UCSD-AML1 (cell line): ENCODE results near the gene SBF2.
"Not testable (repeated sequence)": the region's sequence is repeated elsewhere in the genome, so short reads cannot be mapped to it uniquely, and the experiment has no call there.

Source experiments
- DNase-seq: peaks from one replicate; lab custom pipeline; 2025; ENCODE audit not compliant: unreplicated experiment; lab: John Stamatoyannopoulos, UW

The SBF2 gene

DNA sequence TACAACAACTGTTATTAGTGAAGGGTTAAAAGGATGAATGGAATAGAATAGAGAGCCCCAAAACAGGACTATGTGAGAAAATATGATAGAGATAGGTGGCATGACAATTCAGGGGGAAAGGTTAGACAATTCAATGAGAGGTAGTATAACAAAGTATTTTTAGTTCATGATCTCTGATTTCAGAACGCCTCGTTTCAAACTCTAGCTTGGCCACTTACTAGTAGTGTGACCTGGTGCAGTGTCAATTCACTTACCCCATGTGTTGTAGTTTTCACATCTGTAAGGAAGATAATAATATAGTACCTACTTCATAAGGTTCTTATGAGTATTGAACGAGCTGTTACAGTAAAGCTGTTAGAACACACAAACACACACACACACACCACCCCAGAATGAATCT is 322.1 kb downstream of the SBF2 start:
- no peak for DNase-seq

DNA sequence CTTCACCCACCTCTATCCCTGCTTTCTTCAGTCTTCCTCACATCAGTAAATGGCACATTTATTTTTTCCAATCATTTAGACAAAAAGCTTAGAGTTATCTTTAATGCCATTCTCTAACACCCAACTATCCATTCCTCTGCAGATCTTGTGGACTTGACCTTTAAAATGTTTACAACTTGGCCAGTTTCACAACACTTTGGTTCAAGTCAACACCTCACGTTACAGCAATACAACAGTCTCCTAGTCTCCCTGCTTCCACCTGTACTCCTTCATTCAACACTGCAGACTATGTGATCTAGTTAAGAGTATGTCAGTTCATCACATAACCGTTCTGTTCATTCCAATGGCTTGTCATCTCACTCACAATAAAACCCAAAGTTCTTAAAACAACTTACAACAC is 325.0 kb downstream of the SBF2 start:
- no peak for DNase-seq

DNA sequence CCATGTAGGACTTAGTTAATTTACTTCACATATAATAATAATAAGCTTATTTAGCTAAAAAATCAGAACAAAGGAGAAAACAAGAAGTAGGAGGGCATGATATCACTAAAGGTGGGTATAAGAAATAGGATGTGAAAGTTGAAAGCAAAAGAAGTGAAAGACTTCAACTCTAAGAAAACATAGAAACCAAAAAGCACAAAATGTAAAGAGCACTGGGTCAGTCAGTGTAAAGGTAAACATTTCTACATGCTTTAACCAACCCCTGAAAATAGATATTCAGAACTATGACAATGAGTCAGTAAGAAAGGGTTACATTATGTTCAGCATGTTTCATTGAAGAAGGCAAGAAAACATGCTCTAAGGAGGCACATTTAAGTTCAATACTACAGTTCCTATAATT is 331.3 kb downstream of the SBF2 start:
- DNase-seq = no peak

DNA sequence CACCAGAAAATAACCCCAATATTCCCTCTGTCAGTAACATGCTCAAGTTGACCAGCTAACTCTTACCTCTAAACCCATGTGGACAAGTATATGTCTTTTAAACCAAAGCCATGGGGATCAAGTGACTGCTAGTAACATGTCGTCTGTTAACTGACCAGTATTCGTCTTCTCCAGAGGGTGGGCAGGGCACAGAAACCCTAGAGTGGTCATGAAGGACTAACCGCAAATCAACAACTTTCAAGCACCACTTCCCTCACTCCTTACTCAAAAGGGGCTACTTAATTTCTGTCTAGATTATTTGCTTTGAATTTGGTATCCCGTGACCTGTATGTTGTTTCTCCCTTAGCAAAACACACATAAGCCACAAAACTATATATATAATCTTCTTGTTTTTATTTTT is 336.9 kb downstream of the SBF2 start:
- DNase-seq = no peak

DNA sequence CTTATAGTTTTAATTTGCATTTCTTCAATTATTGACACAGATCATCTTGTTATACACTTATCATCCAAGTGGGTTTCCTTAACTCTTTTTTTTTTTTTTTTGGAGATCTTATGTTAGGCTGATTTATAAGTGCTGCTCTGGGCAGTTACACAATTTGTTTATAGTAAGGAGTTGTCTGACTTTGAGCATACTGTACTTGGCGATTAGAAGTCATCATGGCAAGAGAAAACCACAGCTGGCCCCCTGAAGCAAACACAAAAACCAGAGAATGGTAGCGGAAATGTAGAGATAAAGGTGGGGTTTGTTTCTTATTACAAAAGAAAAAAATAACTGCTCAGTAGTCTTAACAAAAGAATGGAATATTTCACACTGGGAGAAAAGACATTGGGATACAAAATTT is 337.5 kb downstream of the SBF2 start:
- DNase-seq = no peak

DNA sequence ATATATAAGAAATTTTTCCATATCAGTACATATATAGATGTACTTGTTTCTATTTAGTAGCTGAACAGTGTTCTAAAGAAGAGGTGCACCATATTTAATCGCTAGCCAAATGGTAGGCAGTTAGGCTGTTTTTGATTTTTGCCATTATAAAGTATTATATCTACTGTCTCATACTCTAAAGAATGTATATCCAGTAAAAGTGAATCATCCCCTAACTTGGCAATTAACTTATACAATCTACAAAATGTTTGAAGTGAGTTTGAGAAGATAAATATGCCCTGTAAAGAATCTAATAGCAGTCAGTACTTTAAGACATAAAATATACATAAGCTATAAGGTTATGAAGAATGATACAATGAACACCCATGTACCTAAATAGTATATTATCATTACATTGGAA is 338.6 kb downstream of the SBF2 start:
- no peak for DNase-seq

DNA sequence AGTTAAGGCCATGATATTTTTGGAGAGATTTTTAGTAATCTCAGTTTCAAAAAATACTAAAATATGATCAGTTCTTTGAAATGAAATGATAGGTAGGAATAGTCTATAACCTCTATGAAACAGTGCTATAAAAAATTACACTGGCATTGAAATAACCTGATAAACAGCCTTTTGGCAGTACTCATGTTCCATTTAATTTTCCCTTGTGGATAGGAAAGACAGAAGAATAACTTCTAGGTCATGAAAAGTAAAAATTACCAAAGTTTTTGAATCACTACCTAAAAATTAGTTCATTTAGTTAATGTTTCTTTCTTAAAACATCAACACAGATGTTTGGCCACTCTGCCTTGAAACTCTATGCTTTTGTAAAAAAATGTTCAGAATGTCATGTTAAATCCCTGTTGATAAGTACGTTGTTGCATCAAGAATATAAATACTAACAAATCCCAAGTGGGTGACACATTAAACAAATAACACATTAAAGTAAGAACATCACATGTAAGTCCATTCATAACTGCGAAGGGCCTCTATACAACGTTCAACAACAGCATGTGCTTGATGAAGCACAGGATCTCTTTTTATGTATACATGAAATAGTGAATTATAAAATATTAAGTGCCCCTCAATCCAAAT is 339.9 kb downstream of the SBF2 start:
- no peak for DNase-seq

DNA sequence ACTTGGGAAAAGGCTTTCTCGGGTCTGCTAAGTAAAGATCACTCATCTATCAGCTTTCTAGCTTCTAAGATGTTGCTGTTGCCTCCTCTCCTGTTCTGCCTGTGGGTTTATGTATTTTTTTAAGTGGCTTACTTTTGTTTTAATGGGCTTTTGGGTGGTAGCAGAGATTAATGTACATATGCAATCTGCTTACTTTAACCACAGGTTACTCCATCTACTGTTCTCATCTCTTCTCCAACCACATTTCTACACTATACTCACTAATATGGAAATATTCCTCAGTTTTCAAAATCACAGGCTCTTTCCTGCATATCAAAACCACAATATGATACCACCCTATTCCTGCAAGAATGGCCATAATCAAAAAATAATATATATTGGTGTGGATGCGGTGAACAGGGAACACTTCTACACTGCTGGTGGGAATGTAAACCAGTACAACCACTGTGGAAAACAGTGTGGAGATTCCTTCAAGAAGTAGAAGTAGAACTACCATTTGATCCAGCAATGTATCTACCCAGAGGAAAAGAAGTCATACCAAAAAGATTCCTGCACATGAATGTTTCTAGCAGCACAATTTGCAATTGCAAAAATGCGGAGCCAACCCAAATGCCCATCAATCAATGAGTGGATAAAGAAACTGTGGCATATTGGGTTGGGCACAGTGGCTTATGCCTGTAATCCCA is 341.4 kb downstream of the SBF2 start:
- no peak for DNase-seq

DNA sequence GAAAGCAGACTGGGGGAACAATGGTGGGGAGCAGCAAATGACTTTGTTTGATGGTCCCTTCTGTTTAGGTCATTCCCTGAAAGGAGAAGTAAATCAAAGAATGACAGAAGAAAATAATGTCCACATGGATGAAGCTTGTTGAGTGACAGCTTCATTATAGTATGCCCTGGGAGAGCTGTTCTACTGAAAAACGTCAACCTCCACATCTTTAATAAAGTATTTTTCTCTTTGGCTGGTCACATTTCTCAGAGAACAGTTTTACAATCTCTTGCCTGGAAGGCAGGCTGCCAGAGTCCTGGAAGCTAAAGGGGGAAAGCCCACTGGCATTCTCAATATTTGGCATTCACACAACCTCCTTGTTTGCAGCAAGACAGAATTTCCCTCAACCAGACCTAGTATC is 342.2 kb downstream of the SBF2 start:
- DNase-seq = no peak

DNA sequence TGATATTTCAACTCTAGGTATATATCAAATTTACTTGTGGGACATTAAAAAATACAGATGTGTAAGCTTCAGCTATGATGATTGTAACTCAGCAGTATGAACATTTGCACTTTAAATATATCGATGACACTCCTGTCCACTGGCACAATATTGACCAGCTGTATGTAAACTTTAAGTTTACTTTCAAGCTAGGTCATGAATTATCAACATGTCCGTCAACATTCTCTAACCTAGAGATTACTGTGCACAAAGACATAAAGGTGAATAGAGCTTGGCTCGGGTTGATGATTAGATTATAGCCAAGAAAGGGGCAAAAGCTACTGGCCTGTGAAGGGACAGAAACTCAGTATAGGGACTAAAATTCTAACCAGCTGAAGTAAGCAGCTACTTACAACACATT is 343.6 kb downstream of the SBF2 start:
- no peak for DNase-seq

DNA sequence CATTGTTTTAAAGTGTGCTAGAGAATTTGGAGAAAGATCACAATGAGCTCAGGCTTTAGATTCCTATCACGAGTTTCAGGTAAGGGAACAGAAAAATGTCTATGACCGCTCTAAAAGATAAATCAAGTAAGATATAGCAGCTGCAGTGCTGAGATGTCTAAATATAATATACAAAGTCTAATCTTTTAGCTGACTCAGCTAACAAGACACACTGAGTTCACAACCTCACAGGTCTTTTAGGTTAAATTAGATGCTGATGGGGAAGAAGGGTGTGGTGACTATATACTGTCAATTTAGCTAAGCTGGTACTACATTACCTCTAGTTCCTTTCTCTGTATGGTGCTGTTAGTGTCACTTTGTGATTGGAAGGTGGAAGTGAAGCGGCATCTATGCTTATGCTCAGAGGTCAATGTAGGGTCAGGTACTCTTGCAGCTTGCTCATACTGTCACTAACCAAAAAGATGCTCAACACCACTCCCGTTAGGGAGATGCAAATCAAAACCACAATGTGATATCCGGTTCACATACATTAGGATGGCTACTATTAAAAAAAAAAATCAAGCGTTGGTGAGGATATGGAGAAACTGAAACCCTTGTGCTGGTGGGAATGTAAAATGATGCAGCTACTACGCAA is 346.7 kb downstream of the SBF2 start:
- no peak for DNase-seq

DNA sequence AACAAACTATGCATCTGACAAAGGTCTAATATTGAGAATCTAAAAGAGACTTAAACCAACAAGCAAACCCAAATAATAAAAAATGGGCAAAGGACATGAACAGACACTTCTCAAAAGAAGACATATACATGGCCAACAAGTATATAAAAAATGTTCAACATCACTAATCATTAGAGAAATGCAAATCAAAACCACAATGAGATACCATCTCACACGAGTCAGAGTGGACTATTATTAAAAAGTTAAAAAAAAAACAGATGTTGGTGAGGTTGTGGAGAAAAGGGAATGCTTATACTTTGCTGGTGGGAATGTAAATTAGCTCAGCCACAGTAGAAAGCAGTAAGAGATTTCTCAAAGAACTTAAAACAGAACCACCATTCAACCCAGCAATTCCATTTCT is 348.3 kb downstream of the SBF2 start:
- not testable (repeated sequence) for DNase-seq

DNA sequence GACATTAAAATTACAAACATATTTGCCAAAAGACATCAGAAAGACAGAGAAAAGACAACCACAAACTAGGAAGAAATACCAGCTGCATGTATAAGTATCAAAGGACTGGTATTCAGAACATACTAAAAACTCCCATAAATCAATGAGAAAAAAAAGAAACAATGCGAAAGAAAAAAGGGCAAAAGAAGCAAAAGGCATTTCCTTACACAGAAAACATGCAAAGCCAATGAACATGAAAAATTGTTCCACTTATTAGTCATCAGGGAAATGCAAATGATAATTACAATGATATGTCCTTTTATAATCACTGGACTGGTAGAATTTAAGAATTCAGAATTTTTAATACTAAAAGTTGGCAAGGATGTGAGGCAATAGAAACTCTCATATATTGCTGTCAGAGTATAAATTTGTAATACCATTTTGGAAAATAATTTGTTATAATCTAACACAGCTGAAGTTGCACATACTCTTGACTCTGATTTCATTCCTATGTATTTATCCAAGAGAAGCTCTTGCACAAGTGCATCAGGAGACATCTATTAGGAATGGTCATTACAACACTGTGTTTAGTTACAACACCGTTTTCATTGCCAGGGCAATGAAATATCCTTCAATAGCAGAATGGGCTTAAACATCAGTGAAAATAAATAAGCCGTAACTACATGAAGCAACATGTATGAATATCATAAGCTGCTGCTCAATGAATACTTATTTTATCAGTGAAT is 350.5 kb downstream of the SBF2 start:
- DNase-seq = no peak

DNA sequence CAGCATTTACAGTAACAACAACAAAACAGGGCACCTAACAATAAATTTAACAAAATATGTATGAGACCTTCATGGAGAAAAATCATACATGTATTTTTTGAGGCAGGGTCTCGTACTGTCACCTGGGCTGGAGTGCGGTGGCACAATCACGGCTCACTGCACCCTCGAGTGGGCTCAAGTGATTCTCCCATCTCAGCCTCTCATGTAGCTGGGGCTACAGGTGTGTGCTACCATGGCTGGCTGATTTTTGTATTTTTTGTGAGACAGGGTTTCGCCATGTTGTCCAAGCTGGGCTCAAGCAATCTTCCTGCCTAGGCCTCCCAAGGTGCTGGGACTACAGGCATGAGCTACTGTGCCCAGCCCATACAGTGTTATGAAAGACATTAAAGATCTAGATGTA is 352.0 kb downstream of the SBF2 start:
- no peak for DNase-seq

DNA sequence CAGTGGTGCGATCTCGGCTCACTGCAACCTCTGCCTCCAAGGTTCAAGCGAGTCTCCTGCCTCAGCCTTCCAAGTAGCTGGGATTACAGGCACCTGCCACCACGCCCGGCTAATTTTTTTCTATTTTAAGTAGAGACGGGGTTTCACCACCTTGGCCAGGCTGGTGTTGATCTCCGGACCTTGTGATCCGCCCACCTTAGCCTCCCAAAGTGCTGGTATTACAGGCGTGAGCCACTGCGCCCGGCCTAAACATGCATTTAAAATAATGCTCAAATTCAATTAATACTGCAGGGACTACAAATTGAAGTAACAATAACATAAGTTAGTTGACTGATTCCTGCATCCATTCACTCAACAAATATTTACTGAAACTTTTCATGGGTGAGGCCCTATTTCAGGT is 354.9 kb downstream of the SBF2 start:
- not testable (repeated sequence) for DNase-seq

DNA sequence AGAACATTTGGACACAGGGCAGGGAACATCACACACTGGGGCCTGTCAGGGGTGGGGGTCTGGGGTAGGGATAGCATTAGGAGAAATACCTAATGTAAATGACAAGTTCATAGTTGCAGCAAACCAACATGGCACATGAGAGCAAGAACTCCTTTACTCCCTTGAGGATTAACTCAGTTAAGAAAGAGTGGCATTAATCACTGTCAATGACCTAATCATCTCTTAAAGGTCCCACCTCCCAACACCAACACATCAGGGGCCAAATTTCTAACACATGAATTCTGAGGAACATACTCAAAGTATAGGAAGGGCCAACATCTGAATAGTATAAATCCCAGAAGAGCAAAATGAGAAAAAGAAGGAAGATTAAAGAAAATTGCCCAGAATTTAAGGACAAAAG is 357.3 kb downstream of the SBF2 start:
- no peak for DNase-seq

DNA sequence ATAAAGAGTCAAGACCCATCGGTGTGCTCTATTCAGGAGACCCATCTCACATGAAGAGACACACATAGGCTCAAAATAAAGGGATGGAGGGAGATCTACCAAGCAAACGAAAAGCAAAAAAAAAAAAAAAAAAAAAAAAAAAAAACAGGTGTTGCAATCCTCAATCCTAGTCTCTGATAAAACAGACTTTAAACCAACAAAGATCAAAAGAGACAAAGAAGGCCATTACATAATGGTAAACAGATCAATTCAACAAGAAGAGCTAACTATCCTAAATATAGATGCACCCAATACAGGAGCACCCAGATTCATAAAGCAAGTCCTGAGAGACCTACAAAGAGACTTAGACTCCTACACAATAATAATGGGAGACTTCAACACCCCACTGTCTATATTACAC is 361.2 kb downstream of the SBF2 start:
- DNase-seq = not testable (repeated sequence)

DNA sequence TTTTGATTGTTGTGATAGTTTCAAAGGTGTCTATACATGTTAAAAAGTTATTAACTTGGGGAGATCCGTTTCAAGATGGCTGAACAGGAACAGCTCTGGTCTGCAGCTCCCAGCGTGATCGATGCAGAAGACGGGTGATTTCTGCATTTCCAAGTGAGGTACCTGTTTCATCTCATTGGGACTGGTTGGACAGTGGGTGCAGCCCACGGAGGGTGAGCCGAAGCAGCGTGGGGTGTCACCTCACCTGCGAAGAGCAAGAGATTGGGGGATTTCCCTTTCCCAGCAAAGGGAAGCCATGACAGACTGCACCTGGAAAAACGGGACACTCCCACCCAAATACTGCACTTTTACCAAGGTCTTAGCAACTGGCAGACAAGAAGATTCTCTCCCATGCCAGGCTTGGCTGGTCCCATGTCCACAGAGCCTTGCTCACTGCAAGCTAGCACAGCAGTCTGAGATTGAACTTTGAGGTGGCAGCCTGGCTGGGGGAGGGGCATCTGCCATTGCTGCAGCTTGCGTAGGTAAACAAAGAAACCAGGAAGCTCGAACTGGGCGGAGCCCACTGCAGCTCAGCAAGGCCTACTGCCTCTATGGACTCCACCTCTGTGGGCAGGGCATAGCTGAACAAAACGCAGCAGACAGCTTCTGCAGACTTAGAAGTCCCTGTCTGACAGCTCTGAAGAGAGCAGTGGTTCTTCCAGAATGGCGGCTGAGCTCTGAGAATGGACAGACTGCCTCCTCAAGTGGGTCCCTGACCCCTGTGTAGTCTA is 363.3 kb downstream of the SBF2 start:
- not testable (repeated sequence) for DNase-seq

DNA sequence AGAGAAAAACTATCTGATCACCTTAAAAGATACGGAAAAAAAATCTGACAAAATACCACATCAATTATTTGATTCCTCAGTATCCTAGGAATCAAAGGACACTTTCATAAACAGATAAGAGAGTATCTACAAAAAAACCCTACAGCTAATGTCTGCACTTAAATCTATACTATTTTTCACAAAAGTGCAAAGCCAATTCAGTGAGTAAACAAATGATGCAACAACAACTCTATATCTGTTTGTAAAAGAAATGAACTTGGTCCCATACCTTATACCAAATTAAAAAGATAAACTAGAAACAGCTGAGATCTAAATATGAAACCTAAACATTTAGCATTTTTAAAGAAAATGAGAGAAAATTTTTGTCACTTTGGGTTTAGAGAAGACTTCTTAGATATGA is 366.3 kb downstream of the SBF2 start:
- no peak for DNase-seq

DNA sequence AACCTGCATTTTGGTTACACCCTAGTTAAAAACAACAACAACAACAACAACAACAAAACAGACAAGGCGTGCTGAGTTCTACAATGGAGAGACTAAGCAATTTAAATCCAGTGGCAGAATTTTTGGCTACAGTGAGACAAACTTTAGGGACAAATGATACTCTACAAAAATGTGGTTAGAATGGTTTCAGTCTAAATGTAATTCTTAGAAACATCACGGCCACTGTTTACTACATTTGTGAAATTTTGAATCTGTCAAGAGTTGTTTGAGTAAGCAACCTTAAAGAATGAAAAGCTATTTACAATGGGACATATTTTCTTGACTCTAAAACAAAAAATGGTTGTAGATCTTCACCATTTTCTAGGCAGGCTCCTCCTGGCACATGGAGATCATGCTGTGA is 370.7 kb downstream of the SBF2 start:
- no peak for DNase-seq

DNA sequence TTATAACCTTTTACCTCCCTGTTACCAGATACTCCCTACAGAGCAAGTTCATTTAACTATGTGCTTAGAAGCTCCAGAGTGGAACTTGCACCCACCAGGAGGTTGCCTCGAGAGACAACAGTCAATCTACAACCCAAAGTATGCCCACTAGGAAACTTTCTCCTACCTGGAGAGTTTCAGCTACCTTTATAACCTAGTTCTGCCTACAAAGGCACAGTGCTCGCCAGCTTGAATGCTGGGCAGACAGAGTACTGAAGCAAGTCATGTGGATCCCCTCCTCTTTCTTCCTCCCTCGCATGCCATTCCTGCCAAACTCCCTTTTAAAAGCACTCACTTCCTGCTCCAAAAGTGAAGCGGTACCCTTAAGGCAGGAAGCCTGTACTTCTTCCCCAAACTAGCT is 371.2 kb downstream of the SBF2 start:
- no peak for DNase-seq
